ENCODE measurements around the gene ZNF43.
"Not testable (repeated sequence)": the region's sequence is repeated elsewhere in the genome, so short reads cannot be mapped to it uniquely, and the experiment has no call there.

The ZNF43 gene

GRCh38 chr19:21835810-21836444 is at the start of gene ZNF43:
Gene ZNF43, minus strand, starts transcription at chr19:21836182. Its CDS starts 144 bp downstream, at chr19:21836038.
- no peak for DNase-seq

- DNase-seq = not testable (repeated sequence)
Measured at GRCh38 chr19:21885516-21885915, 49.5 kb upstream of the ZNF43 start.

- not testable (repeated sequence) for DNase-seq
Measured at GRCh38 chr19:21884786-21885185, 48.8 kb upstream of the ZNF43 start.

GRCh38 chr19:21883516-21883915 is 47.5 kb upstream of the ZNF43 start:
- DNase-seq = no peak

- DNase-seq = not testable (repeated sequence)
Measured at GRCh38 chr19:21880761-21881160, 44.8 kb upstream of the ZNF43 start.

GRCh38 chr19:21878646-21879045 is 42.7 kb upstream of the ZNF43 start:
- DNase-seq = no peak

- no peak for DNase-seq
Measured at GRCh38 chr19:21877976-21878375, 42.0 kb upstream of the ZNF43 start.

GRCh38 chr19:21876608-21877007 is 40.6 kb upstream of the ZNF43 start:
- not testable (repeated sequence) for DNase-seq

- DNase-seq = no peak
Measured at GRCh38 chr19:21856773-21857514, 21.0 kb upstream of the ZNF43 start.

GRCh38 chr19:21851596-21852345 is 15.8 kb upstream of the ZNF43 start:
- no peak for DNase-seq

- no peak for DNase-seq
Measured at GRCh38 chr19:21850656-21851255, 14.8 kb upstream of the ZNF43 start.

GRCh38 chr19:21848706-21849105 is 12.7 kb upstream of the ZNF43 start:
- no peak for DNase-seq

GRCh38 chr19:21843081-21843480 is 7.1 kb upstream of the ZNF43 start:
- DNase-seq = no peak

- DNase-seq = no peak
Measured at GRCh38 chr19:21841488-21842097, 5.6 kb upstream of the ZNF43 start.

GRCh38 chr19:21841081-21841480 is 5.1 kb upstream of the ZNF43 start:
- no peak for DNase-seq

GRCh38 chr19:21839976-21840375 is 4.0 kb upstream of the ZNF43 start:
- DNase-seq = no peak

- no peak for DNase-seq
Measured at GRCh38 chr19:21838646-21839045, 2.7 kb upstream of the ZNF43 start.

- DNase-seq = no peak
Measured at GRCh38 chr19:21835429-21835809, 563 bp downstream of the ZNF43 start.

- DNase-seq = no peak
Measured at GRCh38 chr19:21833733-21834132, 2.2 kb downstream of the ZNF43 start.

GRCh38 chr19:21824679-21825078 is 11.3 kb downstream of the ZNF43 start:
- no peak for DNase-seq

- no peak for DNase-seq
Measured at GRCh38 chr19:21823224-21823623, 12.8 kb downstream of the ZNF43 start.

- DNase-seq = no peak
Measured at GRCh38 chr19:21812448-21812847, 23.5 kb downstream of the ZNF43 start.
